Measurements from ENCODE around the gene KIFBP.
"Not testable (repeated sequence)": the region's sequence is repeated elsewhere in the genome, so short reads cannot be mapped to it uniquely, and the experiment has no call there.

The KIFBP gene

DNA sequence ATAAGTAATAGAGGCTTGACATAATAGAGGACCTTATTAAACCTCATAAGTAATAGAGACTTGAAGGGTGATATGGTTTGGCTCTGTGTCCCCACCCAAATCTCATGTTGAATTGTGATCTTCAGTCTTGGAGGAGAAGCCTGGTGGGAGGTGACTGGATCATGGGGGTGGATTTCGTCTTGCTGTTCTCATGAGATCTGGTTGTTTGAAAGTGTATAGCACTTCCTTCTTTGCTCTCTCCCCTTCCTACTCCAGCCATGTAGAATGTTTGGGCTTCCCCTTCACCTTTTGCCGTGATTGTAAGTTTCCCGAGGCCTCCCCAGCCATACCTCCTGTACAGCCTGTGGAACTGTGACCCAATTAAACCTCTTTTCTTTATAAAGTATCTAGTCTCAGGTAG, 8.6 kb downstream of the KIFBP start:
- no peak for DNase-seq (ENCODE audit: low read depth, low spot score)

DNA sequence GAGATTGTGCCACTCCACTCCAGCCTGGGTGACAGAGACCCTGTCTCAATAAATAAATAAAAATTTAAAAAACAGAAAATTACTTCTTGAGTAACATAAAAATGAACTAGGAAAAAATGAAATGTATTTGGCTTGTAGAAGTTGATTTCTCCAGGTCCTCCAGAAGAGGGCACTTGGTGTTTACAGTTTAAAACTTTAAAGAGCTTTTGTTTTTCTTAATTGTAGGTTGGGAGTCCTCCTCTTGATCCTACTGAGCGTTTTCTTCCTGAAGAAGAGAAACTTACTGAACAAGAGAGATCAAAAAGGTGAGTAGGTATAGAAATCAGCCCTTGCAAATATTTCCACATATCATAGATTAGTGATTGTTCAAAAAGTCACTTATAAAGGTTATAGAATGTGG, 16.2 kb downstream of the KIFBP start:
- DNase-seq (ENCODE audit: low read depth, low spot score): no peak

DNA sequence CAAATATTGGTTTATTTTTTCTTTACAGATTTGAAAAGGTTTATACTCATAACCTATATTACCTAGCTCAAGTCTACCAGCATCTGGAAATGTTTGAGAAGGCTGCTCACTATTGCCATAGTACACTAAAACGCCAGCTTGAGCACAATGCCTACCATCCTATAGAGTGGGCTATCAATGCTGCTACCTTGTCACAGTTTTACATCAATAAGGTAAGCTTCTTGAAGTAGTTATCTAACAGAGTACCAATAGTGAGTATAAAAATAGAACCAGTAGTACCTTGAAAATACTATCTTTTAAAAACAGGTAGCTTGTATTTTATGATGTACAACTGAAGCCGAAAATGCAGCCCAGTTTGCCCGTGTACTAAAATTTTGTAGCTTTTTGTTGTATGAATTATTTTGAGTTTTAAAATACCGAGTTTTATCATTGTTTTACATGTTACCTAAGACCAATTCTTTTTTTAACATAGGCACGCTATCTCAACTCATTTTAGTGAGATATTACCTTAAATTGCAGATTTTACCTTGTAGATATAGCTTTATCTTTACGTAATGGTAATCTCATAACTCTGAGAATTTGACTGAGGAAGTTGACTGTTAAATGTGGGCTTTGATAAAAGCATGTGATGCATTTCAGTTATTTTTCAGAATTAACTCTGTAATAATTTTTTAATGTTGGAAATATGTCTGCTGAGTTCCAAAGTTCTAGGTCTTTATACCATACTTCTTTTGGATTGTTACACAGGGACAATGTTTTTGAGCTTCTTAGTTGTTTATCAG, 17.3 kb downstream of the KIFBP start:
- DNase-seq (ENCODE audit: low read depth, low spot score): no peak

DNA sequence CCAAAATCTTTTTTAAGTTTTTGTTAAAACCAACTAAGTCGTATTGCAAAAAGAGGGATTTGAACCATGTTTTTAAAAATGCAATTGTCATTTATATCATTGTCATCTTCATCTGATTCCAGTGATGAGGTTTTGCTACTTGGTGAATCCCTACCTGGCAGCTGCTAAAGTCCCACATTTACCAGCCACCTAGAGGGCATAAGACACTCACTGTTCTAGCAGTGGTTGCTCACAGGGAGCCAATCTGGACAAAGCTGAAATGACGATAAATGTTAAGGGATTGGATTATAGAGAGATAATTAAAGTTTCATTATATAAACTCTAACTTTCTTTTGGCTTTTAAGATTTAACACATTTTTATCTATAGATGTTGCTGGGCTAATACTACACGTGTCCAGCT, 18.7 kb downstream of the KIFBP start:
- DNase-seq (ENCODE audit: low read depth, low spot score): no peak

- DNase-seq (ENCODE audit: low read depth, low spot score): no peak
Observed at GRCh38 chr10:69009360-69009759, 20.8 kb downstream of the KIFBP start.

- DNase-seq (ENCODE audit: low read depth, low spot score): no peak
Observed at GRCh38 chr10:69010151-69010640, 21.6 kb downstream of the KIFBP start.

GRCh38 chr10:69012778-69013177, 24.2 kb downstream of the KIFBP start:
- DNase-seq (ENCODE audit: low read depth, low spot score): not testable (repeated sequence)

- no peak for DNase-seq (ENCODE audit: low read depth, low spot score)
Observed at GRCh38 chr10:69014171-69014570, 25.6 kb downstream of the KIFBP start.

- DNase-seq (ENCODE audit: low read depth, low spot score): no peak
Observed at GRCh38 chr10:69018613-69019012, 30.0 kb downstream of the KIFBP start.

- DNase-seq (ENCODE audit: low read depth, low spot score): no peak
Observed at GRCh38 chr10:69022611-69023010, 34.0 kb downstream of the KIFBP start.

DNA sequence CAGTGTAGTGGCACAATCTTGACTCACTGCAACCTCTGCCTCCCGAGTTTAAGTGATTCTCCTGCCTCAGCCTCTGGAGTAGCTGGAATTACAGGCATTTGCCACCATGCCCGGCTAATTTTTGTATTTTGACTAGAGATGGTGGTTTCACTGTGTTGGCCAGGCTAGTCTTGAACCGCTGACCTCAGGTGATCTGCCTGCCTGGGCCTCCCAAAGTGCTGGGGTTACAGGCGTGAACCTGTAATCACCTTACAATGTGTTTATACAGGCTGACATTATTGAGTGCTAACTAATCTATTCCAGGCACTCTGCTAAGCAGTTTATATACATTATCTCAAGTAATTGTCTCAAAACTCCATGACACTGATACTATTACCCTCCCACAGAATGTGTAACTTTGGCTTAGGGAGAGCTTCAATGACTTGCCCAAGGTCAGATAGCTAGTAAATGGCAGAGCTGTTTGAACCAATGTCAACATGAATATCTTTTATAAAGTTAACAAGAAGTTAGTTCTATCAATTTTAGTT, 36.8 kb downstream of the KIFBP start:
- DNase-seq (ENCODE audit: low read depth, low spot score): no peak

DNA sequence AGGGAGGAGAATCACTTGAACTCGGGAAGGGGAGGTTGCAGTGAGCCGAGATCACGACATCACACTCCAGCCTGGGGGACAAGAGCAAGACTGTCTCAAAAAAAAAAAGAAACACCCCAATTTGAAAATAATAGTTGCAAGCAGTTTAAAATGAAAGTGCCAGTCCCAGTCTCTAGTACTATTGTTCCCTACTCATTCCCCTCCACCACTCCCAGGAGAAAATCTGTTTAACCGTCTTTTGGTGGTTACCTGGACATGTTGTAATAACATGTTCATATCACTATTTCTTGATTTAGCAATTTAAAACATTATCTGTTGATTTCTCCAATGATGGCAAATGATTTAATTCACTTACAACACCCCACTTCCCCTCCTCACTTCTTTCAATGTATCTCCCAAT, 44.7 kb downstream of the KIFBP start:
- DNase-seq (ENCODE audit: low read depth, low spot score): no peak

DNA sequence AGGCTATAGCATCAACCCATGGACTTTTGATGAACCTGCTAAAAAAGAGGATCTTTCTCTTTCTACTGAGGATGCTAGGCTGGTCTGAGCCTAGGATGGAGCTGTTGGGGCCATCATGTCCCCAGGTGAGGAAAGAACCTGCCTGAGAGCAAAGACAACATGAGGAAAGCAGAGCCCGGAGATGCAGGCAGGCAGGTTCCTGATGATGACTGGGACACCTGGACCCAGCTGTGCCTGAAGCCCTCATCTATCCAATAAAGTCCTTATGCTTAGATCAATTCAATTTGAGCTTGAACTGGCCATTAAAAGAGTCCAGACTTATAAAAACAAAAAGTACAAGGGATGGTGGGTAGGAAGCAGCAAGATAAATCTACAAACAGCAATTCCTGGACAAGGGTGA, 48.9 kb downstream of the KIFBP start:
- DNase-seq (ENCODE audit: low read depth, low spot score): no peak

DNA sequence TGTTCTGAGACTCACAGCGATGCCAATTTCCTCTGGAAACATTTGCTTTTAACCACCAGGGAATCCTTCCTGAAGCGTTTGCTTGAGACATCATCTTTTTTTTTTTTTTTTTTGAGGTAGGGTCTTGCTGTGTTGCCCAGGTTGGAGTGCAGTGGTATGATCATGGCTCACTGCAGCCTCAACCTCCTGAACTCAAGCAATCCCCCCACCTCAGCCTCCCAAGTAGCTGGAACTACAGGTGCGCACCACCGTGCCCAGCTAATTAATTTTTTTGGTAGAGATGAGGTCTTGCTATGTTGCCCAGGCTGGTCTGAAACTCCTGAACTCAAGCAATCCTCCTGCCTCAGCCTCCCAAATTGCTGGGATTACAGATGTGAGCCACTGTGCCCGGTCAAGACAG, 52.3 kb downstream of the KIFBP start:
- DNase-seq (ENCODE audit: low read depth, low spot score): not testable (repeated sequence)

DNA sequence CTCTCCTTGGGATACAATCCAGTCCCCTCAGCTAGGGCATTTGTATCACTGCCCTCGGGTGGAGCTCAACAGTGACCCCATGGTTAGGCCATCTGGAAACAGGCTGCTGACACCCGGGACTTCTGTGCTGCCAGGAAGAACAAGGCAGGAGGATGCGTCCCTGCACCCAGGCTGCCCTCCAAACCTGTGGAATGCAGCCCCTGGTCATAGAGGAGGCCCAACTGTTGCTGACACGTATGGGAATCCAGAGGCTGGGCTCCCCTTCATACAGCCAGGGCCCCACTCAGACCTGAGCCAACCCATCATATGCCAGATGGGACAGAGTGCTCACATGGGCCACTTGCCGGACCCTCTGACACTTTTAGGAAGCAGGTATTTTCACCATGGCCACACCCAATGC, 53.8 kb downstream of the KIFBP start:
- no peak for DNase-seq (ENCODE audit: low read depth, low spot score)

- no peak for DNase-seq (ENCODE audit: low read depth, low spot score)
Observed at GRCh38 chr10:69042838-69043237, 54.2 kb downstream of the KIFBP start.

- no peak for DNase-seq (ENCODE audit: low read depth, low spot score)
Observed at GRCh38 chr10:69043931-69044531, 55.4 kb downstream of the KIFBP start.

- DNase-seq (ENCODE audit: low read depth, low spot score): no peak
Observed at GRCh38 chr10:69044546-69044945, 55.9 kb downstream of the KIFBP start.

DNA sequence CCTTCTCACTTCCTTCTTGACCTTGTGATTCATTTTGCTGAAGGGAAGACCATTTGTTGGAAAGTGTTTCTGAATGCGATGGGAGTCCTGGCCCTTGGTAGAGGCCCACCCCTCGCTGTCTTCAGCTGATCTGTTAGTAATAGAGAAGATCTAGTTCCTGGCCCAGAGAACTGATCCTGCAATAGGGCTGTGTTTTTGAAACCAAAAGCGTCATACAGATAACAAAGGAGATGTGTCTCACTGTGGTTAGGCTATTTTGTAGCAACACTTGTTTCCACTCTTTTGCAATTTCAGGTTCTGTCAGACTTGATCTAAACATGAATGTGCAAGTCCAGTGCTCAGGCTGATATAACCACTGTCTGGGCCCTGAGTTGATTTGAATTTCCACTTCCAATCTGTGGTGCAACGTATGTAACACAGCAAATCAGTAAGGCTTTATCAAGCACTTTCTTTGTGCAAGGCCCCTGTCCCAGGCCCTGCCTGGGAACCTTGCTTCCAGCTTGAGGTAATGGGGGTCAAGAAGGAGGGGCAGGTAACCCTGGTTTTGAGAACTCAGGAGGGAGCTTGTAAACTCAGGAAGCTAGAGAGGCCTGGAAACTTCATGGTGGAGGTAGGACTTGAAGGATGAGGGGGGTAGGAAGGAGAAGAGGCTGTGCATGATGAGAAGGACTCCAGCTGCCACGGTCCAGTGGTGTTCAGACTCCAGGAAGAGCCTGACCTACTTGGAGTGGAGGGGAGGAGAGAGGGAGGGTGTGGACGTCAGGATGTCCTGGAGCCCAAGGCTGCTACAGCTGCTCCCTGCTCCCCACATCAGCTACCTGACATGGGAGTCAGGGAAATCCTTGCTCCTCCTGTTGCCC, 57.1 kb downstream of the KIFBP start:
- DNase-seq (ENCODE audit: low read depth, low spot score): no peak

DNA sequence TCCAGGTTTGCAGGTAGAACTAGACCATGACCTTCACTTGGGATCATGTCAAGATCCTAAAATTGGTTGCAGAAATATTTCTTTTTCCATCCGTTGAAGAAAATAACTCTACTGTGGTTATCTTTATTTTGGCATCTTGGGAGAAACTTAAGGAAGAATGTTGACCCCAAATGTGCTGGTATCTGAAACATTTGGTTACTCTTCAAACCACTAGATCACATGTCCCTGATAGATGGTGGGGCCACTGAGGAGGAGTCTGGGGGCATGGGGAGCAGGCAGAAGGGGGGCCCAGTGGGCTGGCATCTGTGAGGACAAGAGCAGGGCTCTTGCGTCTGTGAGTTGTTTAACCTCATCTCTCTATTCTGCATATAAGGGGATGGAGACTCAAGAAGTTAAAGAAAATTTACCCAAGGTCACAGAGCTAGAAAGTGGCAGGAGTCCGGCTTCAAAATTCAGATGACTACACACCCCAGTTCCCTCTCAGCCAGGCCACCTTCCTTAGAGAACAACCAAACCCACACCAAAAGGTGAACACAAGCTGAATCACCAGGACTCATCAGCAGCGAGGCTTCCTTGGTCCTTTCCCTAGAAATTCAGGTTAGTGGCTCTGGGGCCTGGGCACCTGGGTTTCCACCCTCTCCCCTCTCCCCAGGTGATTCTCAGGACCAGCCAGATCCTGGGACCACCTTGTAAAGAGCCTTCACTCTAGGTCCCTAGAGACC, 58.7 kb downstream of the KIFBP start:
- no peak for DNase-seq (ENCODE audit: low read depth, low spot score)

- DNase-seq (ENCODE audit: low read depth, low spot score): no peak
Observed at GRCh38 chr10:69048103-69048502, 59.5 kb downstream of the KIFBP start.
